ENCODE measurements around the gene XPO5. TPM values are rescaled to one million over a fixed set of nuclear protein-coding genes. Genes with fewer than 3 reads are reported as not detected.
A peak's percentile ranks its signal among the peaks of the same experiment; 100 is the strongest.

XPO5 gene
- total RNA-seq, 4 donors from 2014 or later = 22.2 to 58.6 (median 32.9) TPM

DNA sequence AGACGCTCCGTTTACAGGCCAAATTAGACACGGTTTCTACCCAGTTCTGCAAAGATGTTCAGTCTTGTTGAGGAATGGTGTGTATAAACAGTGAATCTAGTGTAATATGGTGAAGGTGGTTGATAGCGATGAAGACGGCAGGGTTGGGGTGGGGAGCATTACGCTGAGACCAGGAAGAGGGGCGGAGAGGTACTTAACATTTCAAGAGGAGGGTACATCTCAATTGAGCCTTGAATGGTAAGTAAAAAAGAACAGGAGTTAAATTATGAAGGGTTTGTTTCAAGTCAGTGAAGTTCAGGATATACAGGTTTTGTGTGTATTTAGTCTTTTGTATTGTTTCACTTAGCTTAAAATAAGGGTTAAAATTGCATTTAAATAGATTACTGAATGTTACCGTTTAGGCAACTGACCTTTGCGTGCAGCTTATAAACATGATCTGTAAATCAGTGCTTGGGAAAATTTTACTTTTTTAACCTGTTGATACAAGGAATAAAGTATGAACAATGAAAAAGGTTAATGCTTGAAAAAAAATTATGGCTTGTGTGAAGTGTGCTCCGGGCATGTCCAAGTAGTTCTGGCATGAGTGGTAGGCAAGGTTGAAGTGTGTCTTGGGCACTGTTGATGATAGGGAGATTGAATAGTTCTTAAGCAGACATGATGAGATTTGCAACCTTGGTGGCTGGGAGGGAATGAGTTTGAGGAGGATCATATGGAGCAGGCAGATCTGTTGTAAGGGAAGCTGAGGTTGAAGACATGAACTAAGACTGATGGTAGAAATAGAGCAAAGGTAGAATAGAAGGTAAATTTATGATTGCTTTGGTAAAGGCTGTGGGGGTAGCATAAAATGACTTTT lies 58.1 kb downstream of the XPO5 start:
- no peak for TF ChIP-seq POLR2A (IDR thresholded peaks at IDR 0.05)
- TF ChIP-seq, protein P1, sequence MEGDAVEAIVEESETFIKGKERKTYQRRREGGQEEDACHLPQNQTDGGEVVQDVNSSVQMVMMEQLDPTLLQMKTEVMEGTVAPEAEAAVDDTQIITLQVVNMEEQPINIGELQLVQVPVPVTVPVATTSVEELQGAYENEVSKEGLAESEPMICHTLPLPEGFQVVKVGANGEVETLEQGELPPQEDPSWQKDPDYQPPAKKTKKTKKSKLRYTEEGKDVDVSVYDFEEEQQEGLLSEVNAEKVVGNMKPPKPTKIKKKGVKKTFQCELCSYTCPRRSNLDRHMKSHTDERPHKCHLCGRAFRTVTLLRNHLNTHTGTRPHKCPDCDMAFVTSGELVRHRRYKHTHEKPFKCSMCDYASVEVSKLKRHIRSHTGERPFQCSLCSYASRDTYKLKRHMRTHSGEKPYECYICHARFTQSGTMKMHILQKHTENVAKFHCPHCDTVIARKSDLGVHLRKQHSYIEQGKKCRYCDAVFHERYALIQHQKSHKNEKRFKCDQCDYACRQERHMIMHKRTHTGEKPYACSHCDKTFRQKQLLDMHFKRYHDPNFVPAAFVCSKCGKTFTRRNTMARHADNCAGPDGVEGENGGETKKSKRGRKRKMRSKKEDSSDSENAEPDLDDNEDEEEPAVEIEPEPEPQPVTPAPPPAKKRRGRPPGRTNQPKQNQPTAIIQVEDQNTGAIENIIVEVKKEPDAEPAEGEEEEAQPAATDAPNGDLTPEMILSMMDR (IDR thresholded peaks at IDR 0.05) = no peak
- Histone ChIP-seq H3K27ac (peak overlapping the region in 2 of 3 donors; percentile 58 to 87), H3K36me3 (peaks cover 45 to 55% of the 10 kb centered on the region in 2 donors), H3K9me3 (no peaks in the 10 kb centered on the region), H3K27me3 (no peaks in the 10 kb centered on the region), H3K4me1 (peaks cover 38 to 49% of the 10 kb centered on the region in 2 donors), H3K4me3 (replicated peaks in 1 of 3) (peak overlapping the region; percentile 66 to 95 (median 90))
- no peak for DNase-seq
- intact Hi-C loops (cut with DNase I) = no loop called here
- WGBS, 2 donors = 3% methylated on average over 10 of the region's 10 CpGs

DNA sequence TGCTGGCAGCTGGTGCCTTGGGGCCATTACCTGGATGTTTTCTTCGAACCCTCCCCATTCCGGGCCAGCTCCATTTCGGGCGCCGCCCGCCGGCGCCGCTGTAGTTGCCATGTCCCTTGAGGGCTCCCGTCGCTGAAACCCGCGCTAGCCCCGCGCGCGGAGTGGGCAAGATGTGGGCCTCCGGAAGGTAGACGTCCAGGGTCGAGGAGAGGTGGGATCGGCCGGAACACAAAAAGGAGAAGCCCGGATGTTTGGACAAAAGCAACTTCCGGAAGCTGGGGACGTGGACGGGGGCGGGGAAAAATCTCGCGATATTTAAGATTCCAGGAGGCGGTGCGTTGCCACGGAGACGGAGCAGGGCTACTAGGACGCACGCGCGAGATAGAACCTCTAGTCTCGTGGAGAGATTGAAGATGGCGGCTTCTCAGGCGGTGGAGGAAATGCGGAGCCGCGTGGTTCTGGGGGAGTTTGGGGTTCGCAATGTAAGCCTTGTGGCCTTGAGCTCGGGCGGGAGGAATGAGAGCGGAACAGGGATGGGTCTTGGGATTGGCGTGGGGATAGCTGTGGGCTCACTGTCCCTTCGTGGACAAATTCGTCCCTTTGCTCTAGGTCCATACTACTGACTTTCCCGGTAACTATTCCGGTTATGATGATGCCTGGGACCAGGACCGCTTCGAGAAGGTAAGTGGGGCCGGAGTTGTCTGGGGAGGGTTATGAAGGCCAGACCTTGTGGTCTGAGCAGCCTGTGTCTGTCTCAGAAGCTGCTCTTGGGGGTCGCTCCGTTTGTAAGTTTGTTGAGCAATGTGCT lies 58.9 kb downstream of the XPO5 start, which contains the start of the genes POLR1C and YIPF3:
Gene POLR1C, plus strand, starts transcription at position 393 of the 808 bp plus-strand sequence. Its CDS starts 21 bp downstream, at position 414.
Gene YIPF3, minus strand, starts transcription at position 230 of the 808 bp plus-strand sequence. Its CDS starts 119 bp downstream, at position 111.
- 0% methylated on average over 50 to 56 of the region's 57 CpGs for WGBS, 2 donors
- Histone ChIP-seq H3K27me3 (no peaks in the 10 kb centered on the region), H3K4me3 (replicated peaks in 1 of 3) (peak within 1 kb of the TSS; percentile 66 to 95 (median 90)), H3K27ac (peak within 1 kb of the TSS; percentile 66 to 87 (median 77)), H3K4me1 (peaks cover 33 to 41% of the 10 kb centered on the region in 2 donors), H3K36me3 (peaks cover 50 to 58% of the 10 kb centered on the region in 2 donors), H3K9me3 (no peaks in the 10 kb centered on the region)
- peak in 1 of 2 donors; percentile 77 for TF ChIP-seq POLR2A (IDR thresholded peaks at IDR 0.05)
- TF ChIP-seq, protein P1 (IDR thresholded peaks at IDR 0.05) = no peak
- peak; percentile 98 to 99 for DNase-seq
- intact Hi-C loops (cut with DNase I) = no loop called here

DNA sequence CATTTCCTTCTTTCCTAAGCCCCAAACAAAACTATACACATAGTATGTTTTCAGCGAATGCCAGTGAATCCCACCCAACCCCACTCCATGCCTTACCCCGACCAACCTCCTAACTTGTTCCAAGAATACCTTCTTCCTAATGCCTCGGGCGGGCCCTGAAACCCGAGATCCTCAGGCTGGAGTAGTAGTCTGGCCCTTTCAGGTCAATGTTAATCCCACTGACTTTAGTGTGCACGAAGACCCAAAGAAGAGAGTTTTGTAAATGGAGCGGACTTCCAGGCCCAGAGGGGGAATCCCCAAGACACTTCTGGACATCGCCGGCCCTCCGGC lies 59.5 kb downstream of the XPO5 start:
- no peak for TF ChIP-seq POLR2A (IDR thresholded peaks at IDR 0.05)
- TF ChIP-seq, protein P1 (IDR thresholded peaks at IDR 0.05) = no peak
- intact Hi-C loops (cut with DNase I) = no loop called here
- Histone ChIP-seq H3K4me1 (peaks cover 29 to 37% of the 10 kb centered on the region in 2 donors), H3K4me3 (replicated peaks in 1 of 3) (peak overlapping the region; percentile 66 to 95 (median 72)), H3K36me3 (peaks cover 54 to 58% of the 10 kb centered on the region in 2 donors), H3K27ac (peak overlapping the region; percentile 66 to 87 (median 77)), H3K27me3 (no peaks in the 10 kb centered on the region), H3K9me3 (no peaks in the 10 kb centered on the region)
- no peak for DNase-seq
- 0 to 1% methylated on average over 8 to 10 of the region's 10 CpGs for WGBS, 2 donors

DNA sequence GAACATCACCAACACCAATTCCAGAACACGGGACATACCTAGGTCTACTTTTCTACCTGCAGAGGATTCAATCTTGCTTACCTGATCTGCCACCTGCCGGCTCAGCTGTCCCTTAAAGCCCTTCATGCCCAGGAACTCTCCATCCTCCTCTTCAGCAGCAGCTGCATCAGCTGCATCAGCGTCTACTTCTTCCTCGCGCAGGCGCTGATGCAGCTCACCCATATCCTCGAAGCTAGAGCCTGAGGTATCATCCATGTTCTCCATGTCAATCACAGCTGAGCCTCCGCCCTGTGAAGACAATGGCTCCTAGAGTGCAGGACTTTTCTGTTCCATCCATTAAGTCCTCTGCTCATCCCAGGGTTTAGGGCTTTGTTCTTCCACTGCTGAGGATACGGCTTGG lies 60.0 kb downstream of the XPO5 start:
- Histone ChIP-seq H3K9me3 (no peaks in the 10 kb centered on the region), H3K4me3 (replicated peaks in 1 of 3) (peak overlapping the region in 2 of 3 donors; percentile 66 to 95), H3K27ac (peak overlapping the region in 1 of 3 donors; percentile 66), H3K36me3 (peaks cover 53% of the 10 kb centered on the region in 2 donors), H3K4me1 (peaks cover 25 to 33% of the 10 kb centered on the region in 2 donors), H3K27me3 (no peaks in the 10 kb centered on the region)
- intact Hi-C loops (cut with DNase I) = no loop called here
- WGBS, 2 donors = 70 to 72% methylated on average over 9 of the region's 9 CpGs
- DNase-seq = no peak
- TF ChIP-seq, protein P1 (IDR thresholded peaks at IDR 0.05) = no peak
- TF ChIP-seq POLR2A (IDR thresholded peaks at IDR 0.05) = no peak
